T-helper 2 cell (primary cell): ENCODE measurements around the gene GJD3.
A peak's percentile ranks its signal among the peaks of the same experiment; 100 is the strongest.

Source experiments
- DNase-seq, 5 experiments: peaks; one replicate each; pipeline versions ENCODE4 v3.0.0 to v3.0.0-alpha.2; 2012 to 2022

The GJD3 gene

DNA sequence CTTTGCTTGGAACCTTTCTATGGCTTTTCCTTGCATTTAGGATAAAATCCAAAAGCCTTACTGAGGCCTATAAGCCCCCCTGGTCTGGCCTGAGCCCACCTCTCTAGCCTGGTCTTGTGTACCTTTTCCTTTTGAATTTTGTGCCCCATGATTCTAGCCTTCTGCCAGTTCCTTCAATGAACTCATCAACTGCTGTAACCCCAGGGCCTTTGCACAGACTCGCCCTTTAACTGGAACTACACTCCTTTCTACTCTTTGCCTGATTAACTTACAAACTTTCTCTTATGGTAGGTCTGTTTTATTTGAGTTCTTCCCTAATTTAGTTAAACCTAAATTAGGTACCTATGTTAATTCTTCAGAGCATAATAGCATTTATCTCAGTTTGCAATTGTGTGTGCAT, 24.2 kb downstream of the GJD3 start:
- DNase-seq, result no peak

DNA sequence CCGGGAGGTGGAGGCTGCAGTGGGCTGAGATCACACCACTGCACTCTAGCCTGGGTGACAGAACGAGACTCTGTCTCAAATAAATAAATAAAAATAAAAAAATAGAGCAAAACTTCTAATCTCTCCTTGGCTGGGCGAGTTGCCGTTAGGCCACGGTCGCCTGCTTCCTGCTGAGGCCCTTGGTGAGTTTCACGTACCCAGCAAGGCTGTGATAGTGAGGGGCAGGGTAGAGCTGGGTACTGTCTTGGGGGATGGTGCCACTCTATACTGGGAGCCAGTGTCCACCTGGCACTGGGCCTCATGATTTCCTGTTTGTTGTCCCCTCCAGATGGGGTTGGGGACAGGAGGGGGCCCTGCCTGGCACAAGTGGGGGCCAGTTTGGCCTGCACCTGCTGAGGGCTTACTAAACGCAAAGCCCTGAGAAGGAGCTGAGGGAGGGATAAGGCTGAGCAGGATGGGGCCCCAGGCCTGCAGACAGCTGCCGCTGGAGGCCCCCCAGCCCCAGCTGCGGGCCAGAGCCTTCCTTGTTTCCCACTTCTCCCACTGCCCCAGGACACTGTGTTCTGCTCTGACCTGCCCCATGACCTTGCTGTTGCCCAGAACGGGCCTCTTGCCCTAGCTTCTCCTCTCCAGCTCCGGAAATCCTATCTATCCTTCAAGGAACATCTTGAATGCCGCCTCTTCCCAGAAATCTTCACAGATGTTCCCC, 25.4 kb downstream of the GJD3 start:
- no peak for DNase-seq

DNA sequence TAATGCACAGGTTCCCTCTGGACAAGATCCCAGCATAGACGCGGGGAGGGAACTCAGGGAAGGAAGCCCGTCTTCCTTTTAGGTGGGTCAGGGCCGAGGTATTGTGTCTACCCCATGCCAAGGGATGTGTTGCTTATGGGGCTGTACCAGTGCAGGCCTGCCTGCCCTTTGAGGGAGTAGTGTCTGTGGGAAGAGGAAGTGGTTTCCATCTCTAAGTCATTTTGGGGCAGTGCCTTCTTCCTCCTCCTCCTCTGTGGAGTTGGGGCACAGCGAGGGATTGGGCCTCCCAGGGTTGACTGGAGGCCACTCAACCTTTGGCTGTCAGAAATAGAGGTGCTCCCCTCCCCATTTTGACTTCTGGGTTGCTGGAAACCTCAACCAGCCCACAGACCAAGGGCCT, 26.5 kb downstream of the GJD3 start:
- peak in 1 of 5 experiments; percentile 61 for DNase-seq

DNA sequence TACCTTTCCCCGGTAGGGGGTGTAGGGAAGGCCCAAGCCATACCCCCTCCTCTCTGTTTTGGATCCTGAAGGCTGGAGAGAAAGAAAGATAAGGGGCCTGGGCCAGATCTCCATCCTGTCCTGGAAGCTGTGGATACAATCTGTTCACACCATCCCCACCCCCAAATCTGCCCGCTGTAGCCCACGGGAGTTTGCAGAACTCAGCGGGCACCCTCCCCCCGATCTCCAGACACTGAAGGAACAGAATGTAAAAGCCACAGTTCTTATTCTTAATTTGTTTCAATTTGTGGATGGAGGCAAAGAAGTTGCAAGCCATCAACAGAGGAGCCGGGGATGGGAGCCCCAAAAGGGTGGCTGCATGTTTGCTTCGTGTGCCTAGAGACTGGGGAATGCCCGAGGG, 27.2 kb downstream of the GJD3 start:
- DNase-seq, result no peak

DNA sequence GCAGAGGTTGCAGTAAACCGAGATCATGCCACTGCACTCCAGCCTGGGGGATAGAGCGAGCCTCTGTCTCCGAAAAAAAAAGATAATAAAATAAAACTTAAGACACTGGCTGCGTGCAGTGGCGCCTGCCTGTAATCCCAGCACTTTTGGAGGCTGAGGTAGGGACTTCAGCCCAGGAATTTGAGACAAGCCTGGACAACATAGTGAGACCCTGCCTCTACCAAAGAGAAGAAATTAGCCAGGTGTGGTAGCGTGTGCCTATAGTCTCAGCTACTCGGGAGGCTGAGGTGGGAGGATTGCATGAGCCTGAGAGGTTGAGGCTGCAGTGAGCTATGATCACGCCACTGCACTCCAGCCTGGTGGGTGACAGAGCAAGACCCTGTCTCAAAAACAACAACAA, 28.9 kb downstream of the GJD3 start:
- DNase-seq, result no peak

DNA sequence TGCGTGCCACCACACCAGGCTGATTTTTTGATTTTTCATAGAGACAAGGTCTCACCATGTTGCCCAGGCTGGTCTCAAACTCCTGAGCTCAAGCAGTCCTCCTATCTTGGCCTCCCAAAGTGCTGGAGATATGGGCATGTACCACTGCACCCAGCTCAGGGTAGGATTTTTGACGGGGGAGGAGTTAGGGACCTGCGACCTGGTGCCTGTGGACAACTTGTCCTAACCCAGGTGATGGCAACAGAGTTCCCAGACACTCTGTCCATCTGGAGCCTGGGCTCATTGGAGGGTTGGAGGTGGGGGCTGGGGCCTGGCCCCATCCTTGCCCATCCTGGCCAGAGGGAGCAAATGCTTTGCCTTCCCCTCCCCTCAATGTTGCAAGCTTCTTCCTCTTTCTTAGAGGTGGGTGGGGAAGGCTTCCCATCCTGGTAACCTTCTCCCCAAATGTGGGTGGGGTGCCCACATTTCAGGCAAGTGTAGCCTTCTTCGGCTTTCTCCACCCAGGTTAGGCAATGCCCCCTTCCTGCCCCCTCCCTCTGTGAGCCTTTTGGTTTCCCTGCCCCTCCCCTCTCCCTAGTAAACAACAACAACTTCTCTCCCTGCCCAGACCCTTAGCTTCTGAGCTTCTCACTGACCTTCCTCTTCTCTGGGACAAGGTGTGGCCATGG, 30.6 kb downstream of the GJD3 start:
- no peak for DNase-seq

DNA sequence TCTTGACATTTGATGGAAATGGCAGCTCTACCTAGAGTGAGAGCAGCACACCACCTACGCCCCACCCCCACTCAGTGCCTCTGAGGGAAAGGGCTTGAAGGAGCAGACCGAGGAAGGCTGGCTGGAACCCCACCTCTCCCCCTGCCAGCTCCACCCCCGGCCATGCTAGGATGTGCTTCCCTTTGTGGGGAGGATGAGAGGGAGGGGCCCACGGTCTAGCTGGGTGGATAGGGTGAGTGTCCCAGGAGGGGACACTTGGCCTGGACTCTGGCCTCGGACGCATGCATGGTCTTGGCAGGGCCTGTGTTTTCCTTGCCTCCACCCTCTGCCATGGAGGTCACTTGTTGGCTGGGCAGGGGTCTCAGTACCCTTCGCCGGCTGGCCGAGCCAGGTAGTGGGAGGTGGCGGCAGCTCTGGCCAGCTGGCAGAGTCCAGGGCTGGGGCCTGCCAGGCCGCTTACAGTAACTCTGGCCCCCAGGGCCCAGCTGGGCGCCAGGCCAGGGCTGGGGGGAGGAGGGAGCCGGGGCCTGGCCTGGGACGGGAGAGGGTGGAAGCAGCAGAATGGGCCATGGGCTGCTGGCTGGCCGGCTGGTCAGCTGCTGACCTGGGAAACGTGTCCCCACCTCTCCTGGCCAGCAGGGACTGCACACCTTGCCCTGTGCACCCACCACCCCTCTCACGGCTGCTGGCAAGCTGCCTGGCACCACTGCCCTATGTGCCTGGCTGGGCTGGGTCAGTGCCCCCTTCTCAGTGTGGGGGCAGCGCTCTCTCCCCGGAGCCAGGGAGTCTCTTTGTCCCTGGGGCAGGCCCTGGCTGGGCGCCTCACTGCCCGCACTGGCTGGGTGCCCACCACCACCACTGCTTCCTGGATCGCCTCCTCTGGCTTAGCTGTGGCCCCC, 32.5 kb downstream of the GJD3 start:
- no peak for DNase-seq

DNA sequence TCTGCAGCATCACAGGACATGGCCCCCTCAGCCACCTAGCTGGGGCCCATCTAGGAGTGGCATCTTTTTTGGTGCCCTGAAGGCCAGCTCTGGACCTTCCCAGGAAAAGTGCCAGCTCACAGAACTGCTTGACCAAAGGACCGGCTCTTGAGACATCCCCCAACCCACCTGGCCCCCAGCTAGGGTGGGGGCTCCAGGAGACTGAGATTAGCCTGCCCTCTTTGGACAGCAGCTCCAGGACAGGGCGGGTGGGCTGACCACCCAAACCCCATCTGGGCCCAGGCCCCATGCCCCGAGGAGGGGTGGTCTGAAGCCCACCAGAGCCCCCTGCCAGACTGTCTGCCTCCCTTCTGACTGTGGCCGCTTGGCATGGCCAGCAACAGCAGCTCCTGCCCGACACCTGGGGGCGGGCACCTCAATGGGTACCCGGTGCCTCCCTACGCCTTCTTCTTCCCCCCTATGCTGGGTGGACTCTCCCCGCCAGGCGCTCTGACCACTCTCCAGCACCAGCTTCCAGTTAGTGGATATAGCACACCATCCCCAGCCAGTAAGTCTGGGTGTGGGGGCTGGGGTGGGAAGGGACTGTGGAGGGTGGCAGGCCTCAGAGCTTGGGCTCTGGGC, 33.6 kb downstream of the GJD3 start:
- no peak for DNase-seq

DNA sequence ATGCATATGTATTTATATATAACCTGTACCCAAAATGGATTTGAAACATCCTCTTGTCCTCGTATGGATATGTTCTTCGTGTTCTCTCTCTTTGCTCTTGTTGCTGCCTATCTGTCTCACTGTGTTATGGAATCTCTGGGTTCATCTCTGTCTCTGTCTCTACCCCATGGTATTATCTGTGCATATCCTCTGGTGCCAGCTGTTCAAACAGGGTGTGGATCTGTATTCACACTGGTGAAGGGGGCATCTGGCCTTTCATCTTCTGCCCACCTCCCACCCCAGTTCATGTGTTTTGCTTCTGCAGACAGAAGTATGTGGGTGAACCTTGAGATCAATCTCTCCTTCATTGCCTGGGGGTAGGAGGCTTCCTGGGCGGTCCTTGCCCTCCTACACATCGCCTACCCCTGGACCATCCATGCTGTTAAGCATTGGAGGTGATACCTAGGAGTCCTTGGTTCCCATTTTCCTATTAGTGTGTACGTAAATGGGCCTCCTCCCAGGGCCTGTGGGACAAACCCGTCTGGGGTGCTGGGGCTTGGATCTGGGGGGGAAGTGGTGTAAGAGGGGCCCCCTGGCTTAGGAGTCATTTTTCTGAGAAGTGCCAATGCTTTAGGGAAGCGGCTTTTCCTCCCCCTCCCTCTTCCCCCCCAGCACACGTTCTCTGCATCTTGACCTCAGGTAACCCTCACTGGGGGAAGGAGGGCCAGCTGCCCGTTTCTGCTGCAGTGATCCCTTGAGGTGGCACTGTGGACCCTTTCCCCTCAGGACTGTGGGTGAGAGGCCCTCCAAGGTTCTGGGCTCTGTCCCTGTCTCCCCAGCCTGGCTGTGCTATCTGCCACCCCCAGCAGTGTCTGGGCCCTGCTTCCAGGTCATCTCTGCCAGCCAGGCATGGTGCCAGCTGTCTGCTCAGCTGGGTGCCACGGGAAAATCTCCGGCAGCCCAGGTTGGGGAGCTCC, 34.4 kb downstream of the GJD3 start:
- DNase-seq, result peak in 1 of 5 experiments; percentile 60

DNA sequence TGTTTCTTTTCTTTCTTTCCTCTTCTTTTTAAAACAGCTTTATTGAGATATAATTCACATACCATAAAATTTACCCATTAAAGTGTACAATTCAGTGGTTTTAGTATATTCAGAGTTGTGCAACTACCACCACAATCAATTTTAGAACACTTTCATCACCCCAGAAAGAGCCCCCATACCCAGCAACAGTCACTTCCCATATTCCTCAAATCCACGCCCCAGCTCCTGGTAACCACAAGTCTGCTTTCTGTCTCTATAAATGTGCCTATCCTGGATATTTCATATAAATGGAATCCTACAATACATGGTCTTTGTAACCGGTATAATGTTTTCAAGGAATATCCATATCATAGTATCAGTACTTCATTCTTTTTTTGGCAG, 36.2 kb downstream of the GJD3 start:
- DNase-seq, result no peak

DNA sequence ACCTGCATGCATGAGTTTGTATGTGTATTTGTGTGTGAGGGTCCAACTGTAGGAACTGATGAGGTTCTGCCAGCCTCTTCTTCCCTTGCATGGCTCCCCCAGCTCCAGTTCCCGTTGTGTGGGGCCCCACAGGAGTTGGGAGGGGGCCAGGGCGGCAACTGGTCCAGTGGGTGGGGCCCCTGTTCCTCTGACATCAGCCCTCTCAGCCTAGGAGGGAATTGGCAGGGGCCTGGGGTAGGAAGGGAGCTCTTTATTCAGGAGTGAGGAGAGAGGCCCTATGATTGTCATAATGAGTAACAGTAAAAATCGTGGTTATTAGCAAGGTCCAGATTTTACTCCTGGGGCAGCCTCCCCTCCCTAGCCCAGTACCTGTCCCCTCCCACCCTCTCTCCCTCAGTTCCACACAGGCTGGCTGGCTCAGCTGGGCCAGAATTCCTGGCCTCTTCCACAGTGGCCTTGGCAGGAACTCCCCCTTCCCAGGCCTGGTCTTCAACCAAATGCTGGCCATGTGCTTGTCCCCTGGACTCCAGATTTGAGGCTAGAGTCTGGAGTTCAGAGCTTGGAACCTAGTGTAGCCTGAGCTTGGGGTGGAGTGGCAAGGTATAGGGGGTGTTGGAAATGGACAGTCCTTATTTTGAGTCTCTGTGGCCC, 36.7 kb downstream of the GJD3 start:
- DNase-seq, result no peak

DNA sequence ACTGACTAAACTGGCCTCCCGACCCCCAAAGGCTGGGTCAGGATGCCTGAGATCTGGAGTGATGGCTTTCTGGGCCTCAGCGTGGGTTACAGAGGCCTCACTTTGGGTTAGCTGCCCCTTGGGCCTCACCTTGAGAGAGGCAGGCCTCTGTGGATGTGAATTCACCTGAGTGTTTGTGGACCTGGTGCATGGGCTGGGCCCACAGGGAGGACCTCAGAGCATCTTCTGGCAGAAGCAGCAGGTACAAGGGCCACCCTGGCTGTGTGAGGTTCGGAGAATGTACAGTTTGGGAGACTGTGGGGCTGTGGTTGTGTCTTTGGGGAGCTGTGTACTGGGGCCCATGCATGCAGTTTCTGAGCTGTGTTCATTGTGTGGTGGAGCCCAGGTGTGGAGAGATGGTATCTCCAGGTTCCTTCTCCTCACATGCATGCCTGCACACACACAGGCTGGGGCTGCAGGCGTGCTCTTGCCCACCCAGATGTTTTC, 37.2 kb downstream of the GJD3 start:
- DNase-seq, result peak in 1 of 5 experiments; percentile 88

DNA sequence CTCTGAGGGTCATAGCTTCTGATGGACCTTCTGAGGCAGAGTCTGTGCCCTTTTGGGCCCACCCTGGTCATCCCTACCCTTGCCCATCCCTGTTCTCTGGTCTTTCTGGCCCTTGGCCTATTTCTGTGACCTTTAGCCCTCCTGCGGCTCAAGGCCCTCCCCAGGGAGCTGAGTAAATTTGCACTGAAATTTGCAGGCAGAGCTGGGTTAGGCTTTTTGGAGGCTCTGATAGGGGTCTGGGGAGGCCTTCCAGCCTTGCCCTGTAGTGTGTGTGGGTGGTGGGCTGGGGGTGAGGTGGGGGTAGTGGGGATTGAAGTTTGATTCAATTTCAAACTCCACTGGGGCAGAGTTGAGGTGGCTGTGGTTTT, 37.7 kb downstream of the GJD3 start:
- no peak for DNase-seq

DNA sequence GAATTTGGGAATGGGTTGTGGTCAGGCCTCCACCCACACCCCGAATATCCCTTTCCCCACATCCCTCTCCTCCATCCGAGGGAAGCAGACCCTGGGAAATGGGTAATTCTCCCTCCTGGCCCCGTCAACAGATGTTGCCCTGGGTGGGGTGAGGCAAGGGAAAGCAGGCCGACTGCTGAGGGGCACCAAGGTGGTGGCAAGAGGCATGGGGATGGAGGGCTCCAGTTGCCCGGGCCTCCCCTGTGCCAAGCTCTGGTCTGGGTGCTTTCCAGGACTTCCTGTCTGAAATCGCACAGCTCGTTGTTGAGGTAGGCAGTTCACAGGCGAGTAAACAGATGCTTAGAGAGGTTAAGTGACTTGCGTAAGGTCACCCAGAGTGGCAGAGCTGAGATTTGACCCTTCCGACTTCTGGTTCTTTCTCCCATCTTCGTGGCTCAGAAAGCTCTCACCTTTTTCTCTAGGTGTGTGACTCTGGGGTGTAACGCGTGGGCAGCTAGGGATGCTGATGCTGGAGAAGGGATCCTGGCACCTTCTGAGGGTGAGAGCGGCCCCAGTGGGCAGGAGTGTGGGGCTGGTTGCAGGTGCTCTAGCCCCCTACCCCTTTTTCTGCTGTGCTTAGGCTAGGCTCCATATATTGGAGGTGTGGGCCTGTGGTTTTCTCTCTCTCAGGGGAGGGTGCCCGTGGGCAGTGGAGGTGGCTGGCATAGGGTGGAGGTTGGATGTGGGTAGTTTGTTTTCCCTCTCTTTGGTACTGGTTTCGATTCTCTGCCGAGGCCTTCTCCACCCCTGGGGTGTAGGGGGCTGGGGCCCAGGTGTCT, 38.3 kb downstream of the GJD3 start:
- DNase-seq, result peak in 3 of 5 experiments; percentile 50 to 92 (median 79)

DNA sequence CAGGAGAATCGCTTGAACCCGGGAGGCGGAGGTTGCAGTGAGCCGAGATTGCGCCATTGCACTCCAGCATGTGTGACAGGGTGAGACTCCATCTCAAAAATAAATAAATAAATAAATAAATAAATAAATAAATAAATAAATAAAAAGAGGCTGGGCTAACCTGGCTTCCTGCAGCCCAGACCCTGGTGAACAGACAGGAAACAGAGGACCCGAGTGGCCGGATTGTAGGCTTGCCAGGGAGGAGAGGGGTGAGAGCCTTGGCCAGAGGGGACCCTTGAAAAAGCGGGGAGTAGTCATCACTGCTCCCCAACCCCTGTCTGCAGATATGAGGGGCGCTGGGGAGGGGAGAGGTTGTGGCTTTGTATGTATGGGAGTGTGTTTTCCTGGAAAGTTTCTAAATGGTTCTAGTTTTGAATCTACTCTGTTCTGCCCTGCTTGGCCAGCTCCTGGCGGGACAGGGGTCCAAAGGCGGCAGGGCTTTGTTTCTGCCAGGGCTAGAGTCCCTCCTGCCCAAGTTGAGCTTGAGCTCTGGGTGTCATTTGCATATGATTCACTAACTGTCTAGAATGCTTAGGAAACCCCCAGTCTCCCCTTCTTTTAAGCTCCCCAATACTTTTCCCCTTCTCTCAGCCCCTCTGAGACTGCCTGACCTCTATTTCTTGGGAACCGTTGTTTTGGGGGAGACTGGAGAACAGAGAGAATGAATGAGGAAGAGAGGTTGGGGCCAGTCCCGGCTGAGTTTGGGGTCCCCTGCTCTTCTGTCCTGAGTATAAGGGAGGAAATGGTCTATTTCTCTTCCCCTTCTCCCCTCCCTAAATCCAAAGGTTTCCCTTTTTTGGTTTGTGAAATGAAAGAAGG, 39.2 kb downstream of the GJD3 start:
- DNase-seq, result peak in 3 of 5 experiments; percentile 12 to 56 (median 55)

DNA sequence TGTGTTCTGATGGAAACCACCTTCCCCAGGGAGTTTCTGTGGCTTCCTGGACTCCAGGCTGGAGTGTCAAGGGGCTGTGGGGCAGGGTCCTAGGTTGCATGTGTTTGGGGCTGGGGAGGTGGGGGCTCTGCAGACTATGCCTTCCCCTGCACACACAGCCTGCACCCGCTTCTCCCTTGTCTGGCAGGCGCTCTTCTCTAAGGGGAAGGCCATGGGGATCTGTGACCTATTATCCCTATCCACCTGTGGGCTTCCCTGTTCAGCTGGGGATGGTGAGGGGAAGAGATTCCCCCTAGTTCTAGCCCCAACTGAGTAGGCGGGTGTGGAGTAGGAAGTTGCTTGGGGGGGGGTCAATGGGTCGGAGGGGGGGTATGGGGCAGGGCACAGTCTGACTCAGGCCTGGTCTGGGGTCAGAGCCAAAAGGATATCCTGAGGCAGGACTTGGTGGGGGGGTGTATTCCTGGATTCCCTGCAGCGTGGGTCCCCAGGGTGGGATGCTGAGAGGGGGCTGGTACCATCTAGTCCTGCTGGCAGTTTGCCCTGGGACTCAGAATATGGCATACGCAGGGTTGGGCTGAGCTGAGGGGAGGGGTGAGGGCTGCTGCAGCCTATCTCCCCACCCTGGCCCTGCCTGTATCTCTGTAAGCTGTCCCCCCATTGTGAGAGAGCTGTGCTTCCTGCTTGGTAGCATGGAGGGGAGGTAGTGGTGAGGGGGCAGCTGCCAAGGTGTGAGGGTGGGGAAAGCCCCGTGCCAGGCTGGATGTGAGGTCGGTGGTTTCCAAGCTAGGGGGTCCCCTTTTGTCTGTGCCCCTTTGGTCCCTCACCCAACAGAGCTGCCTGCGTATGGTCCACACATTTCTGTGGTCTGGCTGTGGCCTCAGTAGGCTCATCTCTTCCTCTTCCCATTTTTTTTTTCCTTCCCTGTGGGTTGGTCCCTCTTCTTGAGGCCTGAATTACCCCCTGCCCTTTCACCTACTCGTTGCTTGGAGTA, 40.9 kb downstream of the GJD3 start:
- DNase-seq, result peak; percentile 38 to 95 (median 82)

DNA sequence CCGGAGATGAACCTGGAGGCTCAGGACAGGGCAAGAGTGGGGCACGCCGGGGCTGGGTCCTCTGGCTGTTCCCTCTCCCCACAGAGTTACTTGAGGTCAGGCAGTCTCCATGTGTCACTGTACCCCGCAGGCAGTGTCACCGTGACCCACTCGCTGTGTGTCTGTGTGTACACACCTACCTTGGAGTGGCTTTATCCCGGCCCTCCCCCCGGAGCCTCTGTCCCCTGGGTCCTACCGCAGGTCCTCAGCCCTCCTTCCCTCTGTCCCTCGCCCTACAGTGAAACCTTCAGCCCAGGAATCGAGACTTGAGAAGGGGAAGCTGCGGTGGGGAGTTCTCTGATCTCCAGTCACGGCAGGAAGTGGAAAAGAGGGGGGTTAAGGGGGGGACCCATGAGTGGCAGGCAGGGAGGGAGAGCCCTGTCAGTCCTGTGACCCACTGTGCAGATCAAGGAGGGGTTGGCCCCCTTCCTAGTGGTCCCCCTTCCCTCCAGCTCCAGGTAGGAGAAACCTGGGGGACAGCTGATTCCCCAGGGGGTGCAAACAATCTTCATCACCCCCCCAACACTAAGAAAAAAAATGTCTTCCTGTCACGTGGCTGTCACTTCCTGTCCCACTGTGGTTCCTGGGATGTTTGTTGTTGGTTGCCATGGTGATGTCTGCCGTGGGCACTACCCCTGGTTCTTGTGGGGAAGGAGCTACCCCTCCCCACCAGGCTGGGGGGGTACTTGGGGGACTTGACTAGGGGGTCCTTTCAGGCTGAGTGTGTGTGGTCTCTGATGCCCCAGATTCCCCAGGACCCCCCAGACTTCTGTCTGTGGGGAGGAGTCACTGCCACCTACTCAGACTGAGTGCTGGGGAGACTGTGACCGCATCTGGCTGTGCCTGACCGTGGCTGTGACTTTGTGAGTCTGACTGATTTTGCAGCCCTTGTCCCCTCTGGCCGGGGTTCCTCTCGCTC, 41.9 kb downstream of the GJD3 start:
- peak; percentile 64 to 98 (median 86) for DNase-seq
